ENCODE results near the gene CACNA1C. TPM values are rescaled to one million over a fixed set of nuclear protein-coding genes. Genes with fewer than 3 reads are reported as not detected.

Gene CACNA1C
- total RNA-seq, 2 experiments from 2014 or later: 0.69 to 1.4 TPM

GRCh38 chr12:2347844-2348481, 295.2 kb downstream of the CACNA1C start:
- no peak overlapping the region for H3K4me3 ChIP-seq (ENCODE audit: low read depth, low read length, poor library complexity, severe bottlenecking)
- H3K4me2 ChIP-seq (ENCODE audit: low read length): no peak overlapping the region
- H3K4me1 ChIP-seq (ENCODE audit: insufficient read depth, low read length, poor library complexity, severe bottlenecking): peaks cover 51% of the 10 kb centered on the region
- no peak overlapping the region for H3K27ac ChIP-seq (ENCODE audit: low read depth, low read length, poor library complexity, severe bottlenecking)
- DNase-seq (ENCODE audit: low spot score): no peak
- CTCF ChIA-PET (ENCODE audit: unreplicated experiment): no interaction called here
- intact Hi-C loops (cut with micrococcal nuclease; ENCODE audit: unreplicated experiment): no loop called here
- H4K20me1 ChIP-seq (ENCODE audit: insufficient read depth, low read length): no peaks in the 10 kb centered on the region
- no peaks in the 10 kb centered on the region for H3K79me2 ChIP-seq (ENCODE audit: insufficient read depth, low read depth, low read length)
- no peaks in the 10 kb centered on the region for H3K9me3 ChIP-seq (ENCODE audit: low read length)
- no TSS peak for BruUV-seq (replicated peaks)
- H2AFZ ChIP-seq (ENCODE audit: low read length): no peak overlapping the region
- POLR2A ChIA-PET: interaction anchor here (0.5 kb wide), 1 partner anchor 398 kb away, joined by 3 read pairs; no protein-coding TSS in a partner anchor
- TF ChIP-seq CTCF (conservative IDR thresholded peaks at IDR 0.05; ENCODE audit: low read length) (no peak), EZH2phosphoT487 (IDR thresholded peaks at IDR 0.05; ENCODE audit: borderline replicate concordance, low read depth, low read length) (no peak)
- H3K9me2 ChIP-seq (ENCODE audit: insufficient read depth, low read length): no peaks in the 10 kb centered on the region
- no peaks in the 10 kb centered on the region for H3K36me3 ChIP-seq (ENCODE audit: insufficient read depth, low read length)

- POLR2A ChIA-PET: interaction anchor here (0.5 kb wide), 1 partner anchor 397 kb away, joined by 3 read pairs; no protein-coding TSS in a partner anchor
- CTCF ChIA-PET (ENCODE audit: unreplicated experiment): no interaction called here
- no peaks in the 10 kb centered on the region for H3K36me3 ChIP-seq (ENCODE audit: insufficient read depth, low read length)
- H3K27ac ChIP-seq (ENCODE audit: low read depth, low read length, poor library complexity, severe bottlenecking): no peak overlapping the region
- H2AFZ ChIP-seq (ENCODE audit: low read length): no peak overlapping the region
- H3K9me2 ChIP-seq (ENCODE audit: insufficient read depth, low read length): no peaks in the 10 kb centered on the region
- H3K9me3 ChIP-seq (ENCODE audit: low read length): no peaks in the 10 kb centered on the region
- DNase-seq (ENCODE audit: low spot score): no peak
- peaks cover 54% of the 10 kb centered on the region for H3K4me1 ChIP-seq (ENCODE audit: insufficient read depth, low read length, poor library complexity, severe bottlenecking)
- no TSS peak for BruUV-seq (replicated peaks)
- H3K79me2 ChIP-seq (ENCODE audit: insufficient read depth, low read depth, low read length): no peaks in the 10 kb centered on the region
- H4K20me1 ChIP-seq (ENCODE audit: insufficient read depth, low read length): no peaks in the 10 kb centered on the region
- no peak for TF ChIP-seq CTCF (conservative IDR thresholded peaks at IDR 0.05; ENCODE audit: low read length)
- no peak for TF ChIP-seq EZH2phosphoT487 (IDR thresholded peaks at IDR 0.05; ENCODE audit: borderline replicate concordance, low read depth, low read length)
- intact Hi-C loops (cut with micrococcal nuclease; ENCODE audit: unreplicated experiment): no loop called here
- H3K4me2 ChIP-seq (ENCODE audit: low read length): no peak overlapping the region
- no peak overlapping the region for H3K4me3 ChIP-seq (ENCODE audit: low read depth, low read length, poor library complexity, severe bottlenecking)
Measured at GRCh38 chr12:2348482-2348852, 295.7 kb downstream of the CACNA1C start.

- Histone ChIP-seq H3K4me3 (ENCODE audit: low read depth, low read length, poor library complexity, severe bottlenecking) (no peak overlapping the region), H3K79me2 (ENCODE audit: insufficient read depth, low read depth, low read length) (no peaks in the 10 kb centered on the region), H3K36me3 (ENCODE audit: insufficient read depth, low read length) (no peaks in the 10 kb centered on the region), H3K4me2 (ENCODE audit: low read length) (peak overlapping the region; percentile 41), H2AFZ (ENCODE audit: low read length) (peak overlapping the region; percentile 40; the same call in 1 of the 2 replicates), H3K27ac (ENCODE audit: low read depth, low read length, poor library complexity, severe bottlenecking) (no peak overlapping the region), H3K9me2 (ENCODE audit: insufficient read depth, low read length) (no peaks in the 10 kb centered on the region), H3K4me1 (ENCODE audit: insufficient read depth, low read length, poor library complexity, severe bottlenecking) (peaks cover 52% of the 10 kb centered on the region), H4K20me1 (ENCODE audit: insufficient read depth, low read length) (no peaks in the 10 kb centered on the region), H3K9me3 (ENCODE audit: low read length) (no peaks in the 10 kb centered on the region)
- BruUV-seq (replicated peaks): no TSS peak
- TF ChIP-seq CTCF (conservative IDR thresholded peaks at IDR 0.05; ENCODE audit: low read length): no peak
- no peak for TF ChIP-seq EZH2phosphoT487 (IDR thresholded peaks at IDR 0.05; ENCODE audit: borderline replicate concordance, low read depth, low read length)
- DNase-seq (ENCODE audit: low spot score): peak; percentile 13
- CTCF ChIA-PET (ENCODE audit: unreplicated experiment): no interaction called here
- intact Hi-C loops (cut with micrococcal nuclease; ENCODE audit: unreplicated experiment): no loop called here
- POLR2A ChIA-PET: no interaction called here
Measured at GRCh38 chr12:2351161-2351560, 298.4 kb downstream of the CACNA1C start.
